ENCODE data around the gene ACOT9. TPM values are rescaled to one million over a fixed set of nuclear protein-coding genes. Genes with fewer than 3 reads are reported as not detected.

ACOT9 gene
- total RNA-seq: 10 to 100 TPM; 45.3 to 53.5 TPM
- long read RNA-seq, donor 1, transcript ACOT9-204 (16 exons, 3,117 nt): major isoform, 10 of 18 reads
- long read RNA-seq, donor 1, partial matches to known transcripts: 1 of 18 reads
- long read RNA-seq, donor 1, other reads (novel, unspliced or antisense): 7 of 18 reads
- long read RNA-seq, donor 2, transcript ACOT9-201 (15 exons, 1,675 nt): minor isoform, 8 of 185 reads
- long read RNA-seq, donor 2, transcript ACOT9-204 (16 exons, 3,117 nt): major isoform, 154 of 185 reads
- long read RNA-seq, donor 2, partial matches to known transcripts: 6 of 185 reads
- long read RNA-seq, donor 2, other reads (novel, unspliced or antisense): 17 of 185 reads

DNA sequence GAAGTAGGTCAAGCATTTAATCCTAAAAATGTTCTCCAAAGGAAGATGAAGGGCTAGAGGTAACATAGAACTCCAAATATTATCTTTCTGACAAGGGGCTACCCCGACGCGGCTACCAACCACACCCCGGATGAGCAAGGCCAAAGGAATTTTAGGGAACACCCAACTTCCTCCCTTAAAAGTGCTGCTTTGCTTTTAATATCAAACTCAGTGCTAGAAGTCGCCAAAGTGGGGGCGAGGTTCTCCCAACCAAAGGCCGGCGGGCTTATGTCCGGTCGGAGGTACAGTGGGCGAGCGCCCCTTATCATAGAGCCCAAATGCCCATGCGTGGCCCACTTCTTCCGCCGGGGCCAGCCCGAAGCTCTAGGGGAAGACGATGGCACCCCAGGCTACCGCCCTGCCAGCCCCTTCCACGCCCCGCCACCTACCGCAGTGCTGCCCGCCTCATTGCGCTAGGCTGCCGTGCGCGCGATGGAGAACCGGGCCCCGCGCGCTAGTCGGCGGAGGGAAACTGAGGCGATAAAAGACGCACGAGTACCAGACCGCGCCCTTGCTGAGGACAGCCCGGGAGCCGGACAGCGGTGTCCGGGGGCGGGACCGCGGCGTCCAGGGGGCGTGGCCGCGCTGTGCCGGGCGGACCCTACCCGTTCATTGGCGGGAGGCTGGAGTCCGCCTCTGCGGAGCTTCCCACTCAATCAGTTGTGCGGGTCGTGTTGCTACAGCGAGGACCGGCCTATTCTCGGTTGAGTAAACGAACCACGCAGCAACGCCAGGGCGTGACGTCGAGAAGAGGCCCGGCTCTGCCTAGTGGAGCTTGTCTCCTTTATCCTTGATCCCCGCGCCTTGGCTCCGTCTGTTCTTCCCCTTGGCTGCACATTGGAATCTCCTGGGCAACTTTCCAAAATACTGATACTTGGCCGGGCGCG, at the start of gene ACOT9:
TSS of gene ACOT9 (minus strand) at position 580 of the 926 bp plus-strand sequence. CDS start at position 448, 132 bp downstream.
- intact Hi-C loops (cut with DNase I): no loop called here

DNA sequence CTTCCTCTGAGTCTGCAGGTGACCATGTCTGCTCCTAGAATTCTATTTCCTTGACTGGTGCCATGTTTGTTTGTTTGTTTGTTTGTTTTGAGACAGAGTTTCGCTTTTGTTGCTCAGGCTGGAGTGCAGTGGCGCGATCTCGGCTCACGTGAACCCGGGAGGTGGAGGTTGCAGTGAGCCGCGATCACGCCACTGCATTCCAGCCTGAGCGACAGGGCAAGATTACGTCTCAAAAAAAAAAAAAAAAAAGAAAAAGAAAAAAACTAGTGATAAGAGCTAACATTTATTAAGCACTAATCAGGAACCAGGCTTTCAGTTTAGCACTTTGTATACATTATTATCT, 47.0 kb upstream of the ACOT9 start:
- intact Hi-C loops (cut with DNase I): no loop called here
- DNase-seq (ENCODE audit: low spot score): no peak

More for the DNA sequence above, at the start of gene ACOT9:
- DNase-seq (ENCODE audit: low spot score): peak; percentile 97

DNA sequence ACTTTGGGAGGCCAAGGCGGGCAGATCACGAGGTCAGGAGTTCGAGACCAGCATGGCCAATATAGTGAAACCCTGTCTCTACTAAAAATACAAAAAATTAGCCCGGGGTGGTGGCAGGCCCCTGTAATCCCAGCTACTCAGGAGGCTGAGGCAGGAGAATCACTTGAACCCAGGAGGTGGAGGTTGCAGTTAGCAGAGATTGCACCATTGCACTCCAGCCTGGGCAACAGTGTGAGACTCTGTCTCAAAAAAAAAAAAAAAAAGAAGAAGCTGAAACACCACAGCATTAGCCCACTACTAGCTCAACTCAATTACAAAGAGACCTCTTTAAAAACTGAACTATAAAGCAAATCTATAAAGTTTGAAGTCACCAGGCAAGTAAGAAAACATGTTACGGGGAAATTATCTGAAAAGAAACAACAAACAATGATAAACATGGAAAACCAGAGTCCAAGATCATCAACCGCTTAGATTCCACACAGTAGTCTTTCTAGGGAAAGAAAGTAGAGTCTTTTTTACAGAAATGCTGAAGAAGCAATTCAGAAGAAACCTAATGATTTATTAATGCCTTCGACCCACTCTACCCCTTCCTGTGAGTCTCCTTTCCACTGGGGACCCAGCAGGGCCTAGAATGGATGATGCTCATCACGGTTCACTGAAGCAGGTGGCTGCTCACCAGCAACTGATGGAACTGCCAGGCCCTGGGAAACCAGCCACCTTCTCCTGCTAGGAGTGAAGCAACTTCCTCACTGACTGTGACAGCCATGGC, 46.5 kb upstream of the ACOT9 start:
- no peak for DNase-seq (ENCODE audit: low spot score)
- intact Hi-C loops (cut with DNase I): loop anchor here in 1 of 2 donors (10.0 kb wide), 1 partner anchor 115 kb away; the partner anchor contains the start of genes APOO and CXorf58

- intact Hi-C loops (cut with DNase I): loop anchor here in 1 of 2 donors (10.0 kb wide), 1 partner anchor 116 kb away; the partner anchor contains the start of genes APOO and CXorf58
- no peak for DNase-seq (ENCODE audit: low spot score)
Measured at GRCh38 chrX:23788946-23789345, 45.9 kb upstream of the ACOT9 start.

DNA sequence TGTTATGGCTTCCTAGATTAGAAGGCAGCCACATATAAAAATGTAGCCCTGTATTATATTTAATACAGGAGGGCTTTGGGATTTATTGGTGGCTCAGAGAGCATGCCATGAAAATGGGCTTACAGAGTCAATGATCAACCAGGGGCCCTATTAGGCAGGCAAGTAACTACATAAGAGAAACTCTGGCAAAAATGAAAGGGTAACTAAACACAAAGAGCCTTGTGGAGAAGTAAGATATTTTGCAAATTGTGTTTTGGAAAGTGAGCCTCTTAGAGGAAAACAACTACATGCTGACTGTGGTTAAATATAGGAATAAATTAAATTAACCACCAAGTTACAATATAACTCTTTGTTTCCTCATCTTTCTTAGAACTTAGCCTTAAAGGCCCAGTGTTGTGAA, 45.4 kb upstream of the ACOT9 start:
- intact Hi-C loops (cut with DNase I): loop anchor here in 1 of 2 donors (10.0 kb wide), 1 partner anchor 116 kb away; the partner anchor contains the start of genes APOO and CXorf58
- no peak for DNase-seq (ENCODE audit: low spot score)

DNA sequence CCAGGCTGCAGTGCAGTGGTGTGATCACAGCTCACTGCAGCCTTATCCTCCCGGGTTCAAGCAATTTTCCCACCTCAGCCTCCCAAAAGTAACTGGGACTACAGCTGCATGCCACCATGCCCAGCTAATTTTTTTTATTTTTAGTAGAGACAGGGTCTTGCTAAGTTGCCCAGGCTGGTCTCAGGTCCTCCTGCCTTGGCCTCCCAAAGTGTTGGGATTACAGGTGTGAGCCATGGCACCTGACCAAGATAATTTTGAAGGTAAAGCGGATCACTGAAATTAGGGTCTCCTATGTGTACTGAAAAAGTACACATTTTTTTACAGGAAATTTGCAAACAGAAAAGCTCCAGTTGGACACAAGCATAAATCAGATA, 44.7 kb upstream of the ACOT9 start:
- no peak for DNase-seq (ENCODE audit: low spot score)
- intact Hi-C loops (cut with DNase I): loop anchor here in 1 of 2 donors (10.0 kb wide), 1 partner anchor 117 kb away; the partner anchor contains the start of genes APOO and CXorf58

DNA sequence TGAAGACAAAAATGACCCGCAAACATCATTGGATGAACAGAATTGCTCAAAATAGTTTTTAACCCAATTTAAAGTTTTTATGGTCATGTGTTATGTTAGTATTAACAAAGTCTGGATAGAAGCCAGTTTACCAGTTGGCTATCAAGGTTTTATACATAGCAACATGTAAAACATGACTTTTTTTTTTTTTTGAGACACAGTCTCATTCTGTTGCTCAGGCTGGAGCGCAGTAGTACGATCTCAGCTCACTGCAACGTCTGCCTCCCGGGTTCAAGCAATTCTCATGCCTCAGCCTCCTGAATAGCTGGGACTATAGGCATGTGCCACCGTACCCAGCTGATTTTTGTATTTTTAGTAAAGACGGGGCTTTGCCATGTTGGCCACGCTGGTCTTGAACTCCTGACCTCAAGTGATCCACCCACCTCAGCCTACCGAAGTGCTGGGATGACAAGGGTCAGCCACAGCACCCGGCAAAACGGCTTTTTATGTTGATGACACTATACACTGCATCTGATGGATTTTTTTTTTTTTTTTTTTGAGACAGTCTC, 43.3 kb upstream of the ACOT9 start:
- DNase-seq (ENCODE audit: low spot score): no peak
- intact Hi-C loops (cut with DNase I): loop anchor here in 1 of 2 donors (10.0 kb wide), 1 partner anchor 118 kb away; the partner anchor contains the start of genes APOO and CXorf58

- no peak for DNase-seq (ENCODE audit: low spot score)
- intact Hi-C loops (cut with DNase I): loop anchor here in 1 of 2 donors (10.0 kb wide), 1 partner anchor 119 kb away; the partner anchor contains the start of genes APOO and CXorf58
Measured at GRCh38 chrX:23785580-23785979, 42.5 kb upstream of the ACOT9 start.

GRCh38 chrX:23784470-23785331, 41.6 kb upstream of the ACOT9 start:
- DNase-seq (ENCODE audit: low spot score): no peak
- intact Hi-C loops (cut with DNase I): loop anchor here in 1 of 2 donors (10.0 kb wide), 1 partner anchor 120 kb away; the partner anchor contains the start of genes APOO and CXorf58

DNA sequence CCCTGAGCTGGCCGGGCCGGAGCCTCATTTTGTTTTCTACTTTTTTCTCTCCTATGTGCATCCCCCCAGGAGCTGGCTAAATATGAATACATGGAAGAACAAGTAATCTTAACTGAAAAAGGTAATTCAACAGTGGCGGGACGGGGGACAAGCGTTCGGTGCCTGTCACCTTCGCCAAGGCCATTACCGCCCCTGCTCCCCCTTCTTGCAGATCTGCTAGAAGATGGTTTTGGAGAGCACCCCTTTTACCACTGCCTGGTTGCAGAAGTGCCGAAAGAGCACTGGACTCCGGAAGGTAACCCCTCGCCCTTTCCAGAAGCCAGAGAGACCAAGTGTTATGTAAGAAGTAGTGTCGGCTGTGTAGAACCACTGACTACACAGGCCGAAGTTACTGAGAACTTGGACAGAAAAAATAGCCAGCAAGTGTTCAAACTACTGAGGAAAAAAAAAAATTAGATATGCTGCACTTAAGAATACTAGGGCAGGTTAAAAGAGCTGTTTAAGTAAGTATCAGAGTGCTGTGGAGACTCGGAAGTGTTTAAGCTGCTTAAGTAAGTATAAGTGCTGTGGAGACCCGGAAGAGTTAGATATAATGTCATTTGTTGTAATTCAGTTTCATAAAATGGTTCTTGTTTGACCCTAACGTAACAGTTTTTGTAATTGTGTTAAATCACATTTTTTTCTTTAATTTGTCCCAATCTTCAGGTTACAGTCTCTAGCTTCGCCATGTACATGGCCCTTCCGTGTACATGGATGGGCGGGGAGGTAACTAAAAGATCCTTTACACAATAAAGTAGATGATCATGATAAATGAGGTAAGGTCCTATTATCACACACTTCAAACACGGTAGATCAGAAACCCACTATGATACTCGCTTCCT, 40.8 kb upstream of the ACOT9 start:
- intact Hi-C loops (cut with DNase I): loop anchor here in 1 of 2 donors (10.0 kb wide), 1 partner anchor 121 kb away; the partner anchor contains the start of genes APOO and CXorf58
- no peak for DNase-seq (ENCODE audit: low spot score)

DNA sequence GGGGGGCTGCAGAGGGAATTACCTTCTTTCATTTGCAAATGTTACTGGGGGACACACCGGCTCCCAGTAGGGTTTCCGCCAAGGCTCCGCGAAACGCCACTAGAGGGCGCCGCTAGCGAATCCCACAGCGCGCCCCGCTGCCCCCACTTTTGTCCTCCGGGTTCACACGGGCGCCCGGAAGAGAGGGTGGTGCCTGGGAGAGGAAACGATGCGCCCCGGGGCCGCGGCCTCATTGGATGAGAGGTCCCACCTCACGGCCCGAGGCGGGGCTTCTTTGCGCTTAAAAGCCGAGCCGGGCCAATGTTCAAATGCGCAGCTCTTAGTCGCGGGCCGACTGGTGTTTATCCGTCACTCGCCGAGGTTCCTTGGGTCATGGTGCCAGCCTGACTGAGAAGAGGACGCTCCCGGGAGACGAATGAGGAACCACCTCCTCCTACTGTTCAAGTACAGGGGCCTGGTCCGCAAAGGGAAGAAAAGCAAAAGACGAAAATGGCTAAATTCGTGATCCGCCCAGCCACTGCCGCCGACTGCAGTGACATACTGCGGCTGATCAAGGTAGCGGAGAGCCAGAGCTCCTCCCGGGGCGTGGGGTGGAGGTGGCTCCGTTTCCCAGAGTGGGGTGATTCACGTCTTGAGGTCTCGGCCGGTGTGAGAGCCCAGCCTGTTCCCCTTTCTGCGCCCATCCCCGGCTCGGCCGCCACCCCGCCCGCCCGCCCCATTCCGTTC, 40.0 kb upstream of the ACOT9 start, which contains the start of gene SAT1:
TSS of gene SAT1 (plus strand) at position 311 of the 726 bp plus-strand sequence. CDS start at position 490, 179 bp downstream.
- DNase-seq (ENCODE audit: low spot score): peak; percentile 98
- intact Hi-C loops (cut with DNase I): loop anchor here in 1 of 2 donors (10.0 kb wide), 1 partner anchor 122 kb away; the partner anchor contains the start of genes APOO and CXorf58

DNA sequence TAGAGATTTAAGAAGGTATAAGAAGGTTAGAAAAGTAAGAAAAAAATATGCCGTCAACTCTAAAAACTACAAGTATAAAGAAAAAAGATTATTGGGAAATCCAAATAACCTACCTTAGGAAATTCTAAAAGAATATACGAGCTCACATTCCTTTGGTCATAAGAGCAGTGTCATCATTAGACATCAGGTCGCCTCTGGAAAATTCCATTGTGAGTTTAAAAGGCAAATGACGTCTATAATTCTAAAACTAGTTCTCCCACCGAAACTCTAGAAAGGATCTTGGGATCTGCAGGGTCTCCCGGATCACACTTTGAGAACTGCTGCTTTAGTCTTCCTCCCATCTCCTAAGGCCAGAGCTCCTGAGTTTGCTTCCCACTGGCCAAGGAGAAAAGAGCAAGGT, 39.4 kb upstream of the ACOT9 start:
- intact Hi-C loops (cut with DNase I): loop anchor here in 1 of 2 donors (10.0 kb wide), 1 partner anchor 122 kb away; the partner anchor contains the start of genes APOO and CXorf58
- no peak for DNase-seq (ENCODE audit: low spot score)

- intact Hi-C loops (cut with DNase I): no loop called here
- DNase-seq (ENCODE audit: low spot score): no peak
Measured at GRCh38 chrX:23779025-23779424, 35.9 kb upstream of the ACOT9 start.

DNA sequence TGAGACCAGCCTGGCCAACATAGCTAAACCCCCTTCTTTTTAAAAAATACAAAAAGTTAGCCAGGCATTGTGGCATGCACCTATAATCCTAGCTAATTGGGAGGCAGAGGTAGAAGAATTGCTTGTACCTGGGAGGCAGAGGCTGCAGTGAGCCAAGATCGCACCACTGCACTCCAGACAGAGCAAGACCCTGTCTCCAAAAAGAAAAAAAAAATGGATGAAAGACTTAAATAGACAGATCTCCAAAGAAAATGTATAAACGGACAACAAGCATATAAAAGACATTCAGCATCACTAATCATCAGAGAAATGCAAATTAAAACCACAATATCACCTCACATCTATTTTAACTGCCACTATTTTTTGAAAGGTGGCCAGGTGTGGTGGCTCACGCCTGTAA, 33.3 kb upstream of the ACOT9 start:
- intact Hi-C loops (cut with DNase I): no loop called here
- no peak for DNase-seq (ENCODE audit: low spot score)

- no peak for DNase-seq (ENCODE audit: low spot score)
- intact Hi-C loops (cut with DNase I): no loop called here
Measured at GRCh38 chrX:23773601-23774175, 30.6 kb upstream of the ACOT9 start.

Data from posterior vena cava (tissue), 2 donors.